IMR-90 (cell line): ENCODE data around the gene COG1. TPM values are rescaled to one million over a fixed set of nuclear protein-coding genes. Genes with fewer than 3 reads are reported as not detected.

Source experiments
- ATAC-seq: fragments of 200-7000 bp; cut with Tn5 transposase; 2 replicates; pipeline ENCODE4 v1.9.1; 2020; ENCODE audit warnings: low read depth, mild to moderate bottlenecking, moderate library complexity
- BruUV-seq: library from RNA; stranded (reverse); fragments of 400-500 nt; replicated peaks from 2 replicates; lab custom pipeline; 2021; lab: Mats Ljungman, UMichigan
- CTCF ChIA-PET: fragments of 300-600 bp; formaldehyde crosslinking; extraction: SDS; loops from one replicate; lab custom pipeline; 2021; ENCODE audit warnings: antibody characterized with exemption; lab: Yijun Ruan, JAX
- POLR2A ChIA-PET: fragments of 300-600 bp; sonication (Branson Sonifier 250); formaldehyde crosslinking; loops from one replicate; lab custom pipeline; 2022; ENCODE audit warnings: antibody characterized with exemption; ENCODE audit not compliant: unreplicated experiment; lab: Charles Lee
- DNase-seq: peaks from one replicate; pipeline ENCODE4 v3.0.0; 2013
- H2AFZ ChIP-seq: replicated peaks from 2 replicates; pipeline ENCODE3; 2013; ENCODE audit warnings: low read length, mild to moderate bottlenecking; ENCODE audit not compliant: poor library complexity
- H2AK5ac ChIP-seq: 2 replicates; pipeline ENCODE4 v1.6.1; 2013; ENCODE audit warnings: low read depth, low read length, inconsistent platforms
- H2AK9ac ChIP-seq: replicated peaks from 2 replicates; pipeline ENCODE3; 2013; ENCODE audit warnings: mild to moderate bottlenecking, low read depth, low read length, moderate library complexity; ENCODE audit not compliant: poor library complexity
- H2BK120ac ChIP-seq: 2 replicates; pipeline ENCODE4 v1.6.1; 2013; ENCODE audit warnings: low read depth, low read length, inconsistent platforms
- H2BK15ac ChIP-seq: 3 replicates; pipeline ENCODE4 v1.6.1; 2013; ENCODE audit warnings: low read depth, low read length, inconsistent platforms
- H2BK20ac ChIP-seq: 2 replicates; pipeline ENCODE4 v1.6.1; 2013; ENCODE audit warnings: low read depth, mild to moderate bottlenecking, inconsistent platforms, low read length, moderate library complexity
- H2BK5ac ChIP-seq: 2 replicates; pipeline ENCODE4 v1.6.1; 2013; ENCODE audit warnings: mild to moderate bottlenecking, low read depth, low read length, inconsistent platforms; ENCODE audit not compliant: poor library complexity, severe bottlenecking
- H3K14ac ChIP-seq: replicated peaks from 2 replicates; pipeline ENCODE4 v1.6.1; 2013; ENCODE audit warnings: low read depth, low read length, inconsistent platforms
- H3K18ac ChIP-seq: 2 replicates; pipeline ENCODE4 v1.6.1; 2013; ENCODE audit warnings: low read depth, low read length, control low read depth
- H3K23ac ChIP-seq: 2 replicates; pipeline ENCODE4 v1.6.1; 2013; ENCODE audit warnings: low read depth, low read length, inconsistent platforms
- H3K27ac ChIP-seq: 2 replicates; pipeline ENCODE4 v1.5.1; 2013; ENCODE audit warnings: mild to moderate bottlenecking, control low read depth, low read length; ENCODE audit not compliant: insufficient read depth
- H3K27me3 ChIP-seq: 2 replicates; pipeline ENCODE4 v1.6.1; 2013; ENCODE audit warnings: low read length; ENCODE audit not compliant: control insufficient read depth, insufficient read depth
- H3K36me3 ChIP-seq: 2 replicates; pipeline ENCODE4 v1.6.1; 2013; ENCODE audit warnings: low read length, mixed read lengths; ENCODE audit not compliant: control insufficient read depth, insufficient read depth
- H3K4ac ChIP-seq: 2 replicates; pipeline ENCODE4 v1.6.1; 2013; ENCODE audit warnings: low read depth, low read length, inconsistent platforms
- H3K4me1 ChIP-seq: 2 replicates; pipeline ENCODE4 v1.6.1; 2013; ENCODE audit warnings: low read length, mixed read lengths; ENCODE audit not compliant: control insufficient read depth, insufficient read depth
- H3K4me2 ChIP-seq: 2 replicates; pipeline ENCODE4 v1.6.1; 2013; ENCODE audit warnings: low read depth, mild to moderate bottlenecking, control low read depth, low read length, moderate library complexity
- H3K4me3 ChIP-seq: 2 replicates; pipeline ENCODE4 v1.5.1; 2013; ENCODE audit warnings: low read depth, mild to moderate bottlenecking, control low read depth, low read length, moderate library complexity; ENCODE audit not compliant: insufficient read depth
- H3K56ac ChIP-seq: 2 replicates; pipeline ENCODE4 v1.6.1; 2013; ENCODE audit warnings: low read length, inconsistent platforms; ENCODE audit not compliant: insufficient read depth; ENCODE audit errors: extremely low read depth
- H3K79me1 ChIP-seq, 2 experiments: 2 replicates each; pipeline ENCODE4 v1.6.1; 2013; ENCODE audit warnings: low read length in 2 of 2, inconsistent platforms in 1 of 2, low read depth in 1 of 2
- H3K9ac ChIP-seq: 2 replicates; pipeline ENCODE4 v1.6.1; 2013; ENCODE audit warnings: low read depth, low read length, control low read depth
- H3K9me1 ChIP-seq: 2 replicates; pipeline ENCODE4 v1.6.1; 2013; ENCODE audit warnings: low read length, inconsistent platforms; ENCODE audit not compliant: insufficient read depth
- H3K9me3 ChIP-seq: 2 replicates; pipeline ENCODE4 v1.6.1; 2013; ENCODE audit warnings: low read length; ENCODE audit not compliant: control insufficient read depth, insufficient read depth
- H4K20me1 ChIP-seq: 2 replicates; pipeline ENCODE4 v1.6.1; 2013; ENCODE audit warnings: low read length, inconsistent platforms; ENCODE audit not compliant: insufficient read depth
- H4K5ac ChIP-seq: 2 replicates; pipeline ENCODE4 v1.6.1; 2013; ENCODE audit warnings: mild to moderate bottlenecking, low read depth, low read length, control low read depth
- H4K8ac ChIP-seq, 2 experiments: 2 replicates each; pipeline ENCODE4 v1.6.1; 2013; ENCODE audit warnings: low read depth in 2 of 2, low read length in 2 of 2, control low read depth in 1 of 2, inconsistent platforms in 1 of 2
- H4K91ac ChIP-seq: 2 replicates; pipeline ENCODE4 v1.6.1; 2013; ENCODE audit warnings: low read depth, low read length, inconsistent platforms; ENCODE audit not compliant: insufficient read depth
- BHLHE40 ChIP-seq: fragments of 150-350 bp; IDR thresholded peaks from 2 replicates; pipeline ENCODE4 v1.6.1; 2016; ENCODE audit warnings: mild to moderate bottlenecking, low read depth, low read length
- FOS ChIP-seq: fragments of 150-350 bp; IDR thresholded peaks from 2 replicates; pipeline ENCODE4 v1.6.1; 2016; ENCODE audit warnings: low read depth, low read length
- MAZ ChIP-seq: IDR thresholded peaks from 2 replicates; pipeline ENCODE4 v1.6.1; 2012; ENCODE audit warnings: low read depth, mild to moderate bottlenecking, low read length, improper control_type of control experiment, moderate library complexity, borderline replicate concordance
- MXI1 ChIP-seq: IDR thresholded peaks from 2 replicates; pipeline ENCODE4 v1.6.1; 2012; ENCODE audit warnings: low read depth, mild to moderate bottlenecking, low read length, moderate library complexity, borderline replicate concordance
- POLR2A ChIP-seq: IDR thresholded peaks from 2 replicates; pipeline ENCODE4 v1.6.1; 2012; ENCODE audit warnings: mild to moderate bottlenecking, low read depth, low read length
- RAD21 ChIP-seq: IDR thresholded peaks from 2 replicates; pipeline ENCODE4 v1.6.1; 2012; ENCODE audit warnings: low read length, improper control_type of control experiment
- WGBS, 2 experiments: methylation state at CpG; one replicate each; pipeline versions ENCODE4 v1.1.5 to v1.1.7; 2013; ENCODE audit warnings: missing lambda C conversion rate in 2 of 2; ENCODE audit not compliant: insufficient read length in 1 of 2; ENCODE audit errors: extremely low coverage in 2 of 2; 5-methylcytosine and 5-hydroxymethylcytosine counted together
- dilution Hi-C: fragments of 300-500 bp; cut with HindIII; formaldehyde crosslinking; loops from one replicate; pipeline ENCODE4 v1.14.3; 2018; ENCODE audit warnings: low sequenced_read_pairs; ENCODE audit not compliant: unreplicated experiment
- in situ Hi-C: fragments of 300-500 bp; cut with MboI; formaldehyde crosslinking; loops from 3 replicates; pipeline ENCODE4 v1.14.3; 2019; ENCODE audit warnings: low sequenced_read_pairs, inconsistent platforms, mixed read lengths
- intact Hi-C: fragments of 100-400 bp; cut with micrococcal nuclease; formaldehyde crosslinking; loops from 2 replicates; pipeline ENCODE4 v1.10.0; 2022
- polyA plus RNA-seq, 3 experiments: library from polyadenylated mRNA; depleted of rRNA; stranded (reverse); fragments of >200 nt; gene quantifications; 2 replicates each; pipeline ENCODE4 v1.2.3, GENCODE V29; 2012; ENCODE audit warnings: low replicate concordance in 1 of 3
- total RNA-seq: library from RNA; depleted of rRNA; stranded (reverse); fragments of >200 nt; gene quantifications from 2 replicates; pipeline ENCODE4 v1.2.3, GENCODE V29; 2012

COG1 gene
- total and polyA plus RNA-seq, 2 of the 4 experiments (the other 2 are of a cell fraction), result 18.3 to 35.1 TPM

DNA sequence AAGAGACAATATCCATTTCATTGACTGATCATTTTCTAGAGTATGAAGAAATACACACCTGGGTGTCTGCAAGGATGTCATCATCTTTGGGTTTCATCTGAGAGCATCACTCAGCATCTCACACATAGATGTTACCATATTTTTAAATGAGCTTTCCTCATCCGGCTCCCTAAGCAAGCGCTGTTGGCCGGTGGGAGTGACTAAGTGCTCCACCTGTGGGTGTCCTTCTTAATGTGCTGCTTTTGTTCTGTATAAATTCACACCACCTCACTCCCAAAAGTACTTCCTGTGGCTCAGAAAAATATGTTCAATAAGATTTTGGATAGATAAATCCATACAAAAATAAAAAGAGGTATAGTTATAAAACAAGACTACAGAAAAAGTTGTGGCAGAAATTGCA is 20.6 kb upstream of the COG1 start:
- Histone ChIP-seq H2AK5ac (no peak overlapping the region), H3K9me3 (no peaks in the 10 kb centered on the region), H3K4ac (no peak overlapping the region), H4K20me1 (no peaks in the 10 kb centered on the region), H3K18ac (no peak overlapping the region), H3K36me3 (no peaks in the 10 kb centered on the region), H2BK20ac (no peak overlapping the region), H3K4me2 (no peak overlapping the region), H4K8ac (no peak overlapping the region), H3K27ac (no peak overlapping the region), H3K4me1 (no peaks in the 10 kb centered on the region), H3K56ac (no peak overlapping the region), H3K4me3 (no peak overlapping the region), H3K9ac (no peak overlapping the region), H2BK5ac (no peak overlapping the region), H2BK120ac (no peak overlapping the region), H3K14ac (no peak overlapping the region), H3K79me1 (no peaks in the 10 kb centered on the region), H4K91ac (no peak overlapping the region), H4K5ac (no peak overlapping the region), H2BK15ac (no peak overlapping the region), H3K9me1 (peaks cover 3% of the 10 kb centered on the region), H3K23ac (no peak overlapping the region), H3K27me3 (peaks cover 16% of the 10 kb centered on the region), H2AFZ (no peak overlapping the region), H2AK9ac (no peak overlapping the region)
- TF ChIP-seq MAZ (no peak), FOS (no peak), RAD21 (no peak), BHLHE40 (no peak), POLR2A (no peak), MXI1 (no peak)
- no peak for ATAC-seq
- ChIA-PET CTCF (interaction anchor here (0.7 kb wide), 1 partner anchor 17 kb away, joined by 3 read pairs; no protein-coding TSS in a partner anchor), POLR2A (no interaction called here)
- no peak for DNase-seq
- intact Hi-C loops, result no loop called here
- in situ Hi-C loops, result no loop called here
- no CpG with 5 or more reads among the region's 3 CpGs for WGBS, 2 experiments
- no TSS peak for BruUV-seq
- dilution Hi-C loops, result no loop called here
